ENCODE measurements around the gene CLCN2. TPM values are rescaled to one million over a fixed set of nuclear protein-coding genes. Genes with fewer than 3 reads are reported as not detected.

Gene CLCN2
- polyA plus RNA-seq, 3 donors, result 7.7 to 9.9 (median 8.1) TPM

GRCh38 chr3:184361932-184362667, 695 bp upstream of the CLCN2 start:
- no peak for DNase-seq (ENCODE audit: low read depth in 3 of 3, low spot score in 2 of 3)

- DNase-seq (ENCODE audit: low read depth in 3 of 3, low spot score in 2 of 3), result no peak
These were observed 375 bp downstream of the CLCN2 start for GRCh38 chr3:184360929-184361531.

- no peak for DNase-seq (ENCODE audit: low read depth in 3 of 3, low spot score in 2 of 3)
These were observed 1.1 kb downstream of the CLCN2 start for GRCh38 chr3:184360070-184360928.

GRCh38 chr3:184359610-184360009, 1.8 kb downstream of the CLCN2 start:
- DNase-seq (ENCODE audit: low read depth in 3 of 3, low spot score in 2 of 3), result no peak

- no peak for DNase-seq (ENCODE audit: low read depth in 3 of 3, low spot score in 2 of 3)
These were observed 2.5 kb downstream of the CLCN2 start for GRCh38 chr3:184358921-184359350.

- DNase-seq (ENCODE audit: low read depth in 3 of 3, low spot score in 2 of 3), result no peak
These were observed 3.2 kb downstream of the CLCN2 start for GRCh38 chr3:184358124-184358767.

- no peak for DNase-seq (ENCODE audit: low read depth in 3 of 3, low spot score in 2 of 3)
These were observed 3.9 kb downstream of the CLCN2 start for GRCh38 chr3:184357248-184358123.

GRCh38 chr3:184355261-184356040, 6.0 kb downstream of the CLCN2 start:
- no peak for DNase-seq (ENCODE audit: low read depth in 3 of 3, low spot score in 2 of 3)

- DNase-seq (ENCODE audit: low read depth in 3 of 3, low spot score in 2 of 3), result no peak
These were observed 6.7 kb downstream of the CLCN2 start for GRCh38 chr3:184354754-184355153.

GRCh38 chr3:184354121-184354728, 7.2 kb downstream of the CLCN2 start:
- no peak for DNase-seq (ENCODE audit: low read depth in 3 of 3, low spot score in 2 of 3)

GRCh38 chr3:184353546-184353941, 7.9 kb downstream of the CLCN2 start:
- DNase-seq (ENCODE audit: low read depth in 3 of 3, low spot score in 2 of 3), result no peak

- DNase-seq (ENCODE audit: low read depth in 3 of 3, low spot score in 2 of 3), result no peak
These were observed 8.4 kb downstream of the CLCN2 start for GRCh38 chr3:184352897-184353545.

- no peak for DNase-seq (ENCODE audit: low read depth in 3 of 3, low spot score in 2 of 3)
These were observed 9.1 kb downstream of the CLCN2 start for GRCh38 chr3:184352149-184352785.

GRCh38 chr3:184351511-184352148, 9.8 kb downstream of the CLCN2 start:
- DNase-seq (ENCODE audit: low read depth in 3 of 3, low spot score in 2 of 3), result no peak

GRCh38 chr3:184350618-184351017, 10.8 kb downstream of the CLCN2 start:
- DNase-seq (ENCODE audit: low read depth in 3 of 3, low spot score in 2 of 3), result no peak

- DNase-seq (ENCODE audit: low read depth in 3 of 3, low spot score in 2 of 3), result no peak
These were observed 11.6 kb downstream of the CLCN2 start for GRCh38 chr3:184349563-184350470.

Measured in right renal cortex interstitium (tissue), 3 donors.